Activated CD4-positive, alpha-beta T cell treated with anti-CD3 and anti-CD28 coated beads, Interleukin-2, amount 50 U/mL, for 1 hour (primary cell): Measurements from ENCODE around the gene PDK2.

Experiments used
- DNase-seq: peaks from one replicate; pipeline ENCODE4 v3.0.0-alpha.2; 2020

The PDK2 gene

GRCh38 chr17:50080096-50080480 lies 15.1 kb upstream of the PDK2 start:
- DNase-seq = no peak

- DNase-seq = no peak
These were observed 14.3 kb upstream of the PDK2 start for GRCh38 chr17:50080827-50081226.

GRCh38 chr17:50081757-50082156 lies 13.4 kb upstream of the PDK2 start:
- DNase-seq = no peak

GRCh38 chr17:50087246-50087911 lies 7.8 kb upstream of the PDK2 start:
- peak; percentile 72 for DNase-seq

GRCh38 chr17:50087912-50088405 lies 7.2 kb upstream of the PDK2 start:
- DNase-seq = no peak

- DNase-seq = no peak
These were observed 6.0 kb upstream of the PDK2 start for GRCh38 chr17:50088952-50089825.

GRCh38 chr17:50090071-50090470 lies 5.1 kb upstream of the PDK2 start:
- DNase-seq = no peak

- DNase-seq = no peak
These were observed 3.9 kb upstream of the PDK2 start for GRCh38 chr17:50090971-50091917.

- DNase-seq = no peak
These were observed 3.2 kb upstream of the PDK2 start for GRCh38 chr17:50091918-50092285.

- DNase-seq = no peak
These were observed 1.9 kb upstream of the PDK2 start for GRCh38 chr17:50093246-50093645.

GRCh38 chr17:50093807-50094206 lies 1.3 kb upstream of the PDK2 start:
- DNase-seq = no peak

- DNase-seq = peak; percentile 93
These were observed 853 bp upstream of the PDK2 start for GRCh38 chr17:50094243-50094752.

GRCh38 chr17:50095626-50096037 lies 481 bp downstream of the PDK2 start:
- DNase-seq = no peak

- DNase-seq = no peak
These were observed 941 bp downstream of the PDK2 start for GRCh38 chr17:50096092-50096491.

- DNase-seq = no peak
These were observed 1.6 kb downstream of the PDK2 start for GRCh38 chr17:50096758-50097157.

GRCh38 chr17:50097455-50097854 lies 2.3 kb downstream of the PDK2 start:
- DNase-seq = no peak

GRCh38 chr17:50097926-50098325 lies 2.8 kb downstream of the PDK2 start:
- no peak for DNase-seq

GRCh38 chr17:50098583-50098982 lies 3.4 kb downstream of the PDK2 start:
- no peak for DNase-seq

GRCh38 chr17:50099003-50099402 lies 3.9 kb downstream of the PDK2 start:
- no peak for DNase-seq

GRCh38 chr17:50100480-50100883 lies 5.3 kb downstream of the PDK2 start:
- DNase-seq = no peak

GRCh38 chr17:50100921-50101345 lies 5.8 kb downstream of the PDK2 start:
- DNase-seq = no peak

- DNase-seq = no peak
These were observed 6.4 kb downstream of the PDK2 start for GRCh38 chr17:50101346-50102163.
